Trophoblast cell (in vitro differentiated cells and primary cell): ENCODE data around the gene ARHGAP22.
A peak's percentile ranks its signal among the peaks of the same experiment; 100 is the strongest.

Source experiments
- DNase-seq, 2 donors: peaks; one replicate each; pipeline ENCODE4 v3.0.0-alpha.2; 2016
- H2AFZ ChIP-seq: 2 replicates; pipeline ENCODE4 v1.6.1; 2013; ENCODE audit warnings: low read length, moderate library complexity, mild to moderate bottlenecking; ENCODE audit not compliant: insufficient read depth, poor library complexity
- H2AK5ac ChIP-seq: 2 replicates; pipeline ENCODE4 v1.6.1; 2013; ENCODE audit warnings: mild to moderate bottlenecking, low read length
- H2BK120ac ChIP-seq: 2 replicates; pipeline ENCODE4 v1.6.1; 2013; ENCODE audit warnings: low read length, mild to moderate bottlenecking, moderate library complexity; ENCODE audit not compliant: insufficient read depth, poor library complexity
- H2BK12ac ChIP-seq: 2 replicates; pipeline ENCODE4 v1.6.1; 2013; ENCODE audit warnings: mild to moderate bottlenecking, low read length, moderate library complexity
- H2BK5ac ChIP-seq: 2 replicates; pipeline ENCODE4 v1.6.1; 2013; ENCODE audit warnings: low read length, low read depth, moderate library complexity, mild to moderate bottlenecking; ENCODE audit not compliant: poor library complexity
- H3K14ac ChIP-seq: 2 replicates; pipeline ENCODE4 v1.6.1; 2013; ENCODE audit warnings: mild to moderate bottlenecking, low read length
- H3K18ac ChIP-seq: 2 replicates; pipeline ENCODE4 v1.6.1; 2013; ENCODE audit warnings: mild to moderate bottlenecking, low read length
- H3K23ac ChIP-seq: 2 replicates; pipeline ENCODE4 v1.6.1; 2013; ENCODE audit warnings: low read length
- H3K27ac ChIP-seq: 2 replicates; pipeline ENCODE4 v1.5.1; 2013; ENCODE audit warnings: low read depth, mild to moderate bottlenecking, inconsistent platforms, low read length, moderate library complexity
- H3K27me3 ChIP-seq: 2 replicates; pipeline ENCODE4 v1.6.1; 2013; ENCODE audit warnings: inconsistent platforms, mild to moderate bottlenecking, low read length, moderate library complexity; ENCODE audit not compliant: insufficient read depth
- H3K36me3 ChIP-seq, 2 experiments: 1 replicate in 1 of 2; 2 replicates in 1 of 2; pipeline ENCODE4 v1.6.1; 2013; ENCODE audit warnings: low read length in 2 of 2, mild to moderate bottlenecking in 2 of 2, moderate library complexity in 1 of 2; ENCODE audit not compliant: insufficient read depth in 2 of 2, control insufficient read depth in 1 of 2
- H3K4ac ChIP-seq: 2 replicates; pipeline ENCODE4 v1.6.1; 2013; ENCODE audit warnings: low read depth, mild to moderate bottlenecking, low read length, moderate library complexity
- H3K4me1 ChIP-seq, 2 experiments: 1 replicate in 1 of 2; 2 replicates in 1 of 2; pipeline ENCODE4 v1.6.1; 2013; ENCODE audit warnings: low read length in 2 of 2, mild to moderate bottlenecking in 2 of 2, moderate library complexity in 1 of 2; ENCODE audit not compliant: insufficient read depth in 2 of 2, control insufficient read depth in 1 of 2
- H3K4me2 ChIP-seq: 2 replicates; pipeline ENCODE4 v1.6.1; 2013; ENCODE audit warnings: inconsistent platforms, mild to moderate bottlenecking, low read length, moderate library complexity
- H3K4me3 ChIP-seq: 2 replicates; pipeline ENCODE4 v1.5.1; 2013; ENCODE audit warnings: mild to moderate bottlenecking, low read depth, low read length, inconsistent platforms
- H3K79me1 ChIP-seq: one replicate; pipeline ENCODE4 v1.6.1; 2013; ENCODE audit warnings: low read length
- H3K79me2 ChIP-seq: 2 replicates; pipeline ENCODE4 v1.6.1; 2013; ENCODE audit warnings: low read length, mild to moderate bottlenecking; ENCODE audit not compliant: control insufficient read depth, insufficient read depth, poor library complexity
- H3K9ac ChIP-seq: 2 replicates; pipeline ENCODE4 v1.6.1; 2013; ENCODE audit warnings: mild to moderate bottlenecking, low read length
- H3K9me3 ChIP-seq: 2 replicates; pipeline ENCODE4 v1.6.1; 2013; ENCODE audit warnings: low read depth, mild to moderate bottlenecking, control low read depth, inconsistent platforms, low read length; ENCODE audit not compliant: insufficient read depth
- H4K12ac ChIP-seq: 2 replicates; pipeline ENCODE4 v1.6.1; 2013; ENCODE audit warnings: low read depth, mild to moderate bottlenecking, low read length, moderate library complexity
- H4K8ac ChIP-seq: 2 replicates; pipeline ENCODE4 v1.6.1; 2013; ENCODE audit warnings: low read depth, mild to moderate bottlenecking, low read length, moderate library complexity
- H4K91ac ChIP-seq: one replicate; pipeline ENCODE4 v1.6.1; 2013; ENCODE audit warnings: low read depth, mild to moderate bottlenecking, low read length, moderate library complexity
- WGBS: extraction: QIAGEN DNeasy Blood & Tissue Kit; methylation state at CpG from one replicate; pipeline ENCODE4 v1.1.7; 2013; ENCODE audit warnings: missing lambda C conversion rate; ENCODE audit not compliant: insufficient read length, insufficient coverage; ENCODE audit errors: extremely low coverage; 5-methylcytosine and 5-hydroxymethylcytosine counted together

ARHGAP22 gene

GRCh38 chr10:48475943-48476278 lies 129.0 kb downstream of the ARHGAP22 start:
- H4K91ac ChIP-seq, result peak overlapping the region; percentile 22
- peak overlapping the region; percentile 54 for H2BK120ac ChIP-seq
- H3K36me3 ChIP-seq, result no peaks in the 10 kb centered on the region
- H2AFZ ChIP-seq, result no peak overlapping the region
- no peak overlapping the region for H2BK5ac ChIP-seq
- H3K79me2 ChIP-seq, result no peaks in the 10 kb centered on the region
- H3K4ac ChIP-seq, result no peak overlapping the region
- no peak overlapping the region for H4K12ac ChIP-seq
- no peak overlapping the region for H3K14ac ChIP-seq
- no peak overlapping the region for H2AK5ac ChIP-seq
- H2BK12ac ChIP-seq, result no peak overlapping the region
- WGBS, result no CpG with 5 or more reads among the region's 4 CpGs
- H3K23ac ChIP-seq, result no peak overlapping the region
- peaks cover 4% of the 10 kb centered on the region in 2 experiments for H3K4me1 ChIP-seq
- no peak overlapping the region for H3K18ac ChIP-seq
- H3K9ac ChIP-seq, result no peak overlapping the region
- no peak overlapping the region for H3K4me2 ChIP-seq
- no peak overlapping the region for H4K8ac ChIP-seq
- no peaks in the 10 kb centered on the region for H3K9me3 ChIP-seq
- peak overlapping the region; percentile 13 for H3K4me3 ChIP-seq
- H3K79me1 ChIP-seq, result peaks cover 2% of the 10 kb centered on the region
- H3K27ac ChIP-seq, result no peak overlapping the region
- DNase-seq, result no peak
- H3K27me3 ChIP-seq, result no peaks in the 10 kb centered on the region

GRCh38 chr10:48474765-48475365 lies 130.0 kb downstream of the ARHGAP22 start:
- H3K4me1 ChIP-seq, result peaks cover 9 to 10% of the 10 kb centered on the region in 2 experiments
- no peak overlapping the region for H3K9ac ChIP-seq
- H2AK5ac ChIP-seq, result no peak overlapping the region
- H3K36me3 ChIP-seq, result no peaks in the 10 kb centered on the region
- no peak overlapping the region for H2BK120ac ChIP-seq
- no peak overlapping the region for H2AFZ ChIP-seq
- WGBS, result no CpG with 5 or more reads among the region's 3 CpGs
- no peak overlapping the region for H4K91ac ChIP-seq
- no peak overlapping the region for H3K4me3 ChIP-seq
- no peak overlapping the region for H3K23ac ChIP-seq
- H3K4ac ChIP-seq, result no peak overlapping the region
- no peak overlapping the region for H3K18ac ChIP-seq
- no peak overlapping the region for H2BK12ac ChIP-seq
- no peak overlapping the region for H3K27ac ChIP-seq
- DNase-seq, result no peak
- H2BK5ac ChIP-seq, result no peak overlapping the region
- no peak overlapping the region for H3K4me2 ChIP-seq
- H3K14ac ChIP-seq, result no peak overlapping the region
- H4K12ac ChIP-seq, result no peak overlapping the region
- peaks cover 2% of the 10 kb centered on the region for H3K79me1 ChIP-seq
- no peaks in the 10 kb centered on the region for H3K9me3 ChIP-seq
- no peak overlapping the region for H4K8ac ChIP-seq
- H3K27me3 ChIP-seq, result no peaks in the 10 kb centered on the region
- no peaks in the 10 kb centered on the region for H3K79me2 ChIP-seq

GRCh38 chr10:48473704-48474103 lies 131.2 kb downstream of the ARHGAP22 start:
- H3K18ac ChIP-seq, result no peak overlapping the region
- H3K79me2 ChIP-seq, result no peaks in the 10 kb centered on the region
- H3K9ac ChIP-seq, result no peak overlapping the region
- no peak overlapping the region for H4K12ac ChIP-seq
- peaks cover 9 to 13% of the 10 kb centered on the region in 2 experiments for H3K4me1 ChIP-seq
- H3K9me3 ChIP-seq, result no peaks in the 10 kb centered on the region
- no peak overlapping the region for H2AFZ ChIP-seq
- no CpG with 5 or more reads among the region's 5 CpGs for WGBS
- no peak overlapping the region for H3K14ac ChIP-seq
- H3K4me2 ChIP-seq, result no peak overlapping the region
- no peak overlapping the region for H3K4ac ChIP-seq
- no peak overlapping the region for H4K8ac ChIP-seq
- no peaks in the 10 kb centered on the region for H3K36me3 ChIP-seq
- H3K23ac ChIP-seq, result no peak overlapping the region
- peaks cover 2% of the 10 kb centered on the region for H3K79me1 ChIP-seq
- no peak overlapping the region for H4K91ac ChIP-seq
- H2BK5ac ChIP-seq, result no peak overlapping the region
- no peak overlapping the region for H2BK12ac ChIP-seq
- no peak overlapping the region for H2BK120ac ChIP-seq
- no peak overlapping the region for H3K27ac ChIP-seq
- no peak overlapping the region for H2AK5ac ChIP-seq
- no peak for DNase-seq
- no peaks in the 10 kb centered on the region for H3K27me3 ChIP-seq
- no peak overlapping the region for H3K4me3 ChIP-seq

- H2AFZ ChIP-seq, result no peak overlapping the region
- no peak overlapping the region for H4K91ac ChIP-seq
- H2BK5ac ChIP-seq, result no peak overlapping the region
- peaks cover 2% of the 10 kb centered on the region for H3K79me1 ChIP-seq
- peaks cover 11 to 13% of the 10 kb centered on the region in 2 experiments for H3K4me1 ChIP-seq
- no peak overlapping the region for H3K4me2 ChIP-seq
- H3K23ac ChIP-seq, result no peak overlapping the region
- H3K27me3 ChIP-seq, result no peaks in the 10 kb centered on the region
- H3K4ac ChIP-seq, result no peak overlapping the region
- whole genome bisulfite sequencing, result no CpG with 5 or more reads among the region's 3 CpGs
- H4K12ac ChIP-seq, result no peak overlapping the region
- no peak overlapping the region for H2BK120ac ChIP-seq
- H3K18ac ChIP-seq, result no peak overlapping the region
- H3K36me3 ChIP-seq, result no peaks in the 10 kb centered on the region
- H3K9ac ChIP-seq, result no peak overlapping the region
- H3K9me3 ChIP-seq, result no peaks in the 10 kb centered on the region
- no peak overlapping the region for H3K27ac ChIP-seq
- H2BK12ac ChIP-seq, result no peak overlapping the region
- H2AK5ac ChIP-seq, result no peak overlapping the region
- no peak overlapping the region for H3K4me3 ChIP-seq
- no peak for DNase-seq
- no peak overlapping the region for H4K8ac ChIP-seq
- H3K14ac ChIP-seq, result no peak overlapping the region
- no peaks in the 10 kb centered on the region for H3K79me2 ChIP-seq
Measured at GRCh38 chr10:48472501-48473069, 132.3 kb downstream of the ARHGAP22 start.
